ENCODE measurements around the gene MATCAP1. TPM values are rescaled to one million over a fixed set of nuclear protein-coding genes. Genes with fewer than 3 reads are reported as not detected.

MATCAP1 gene
- total and polyA plus RNA-seq, 2 of the 4 experiments (the other 2 are of a cell fraction) = 8.2 to 43.9 TPM

- TF ChIP-seq, protein P1, sequence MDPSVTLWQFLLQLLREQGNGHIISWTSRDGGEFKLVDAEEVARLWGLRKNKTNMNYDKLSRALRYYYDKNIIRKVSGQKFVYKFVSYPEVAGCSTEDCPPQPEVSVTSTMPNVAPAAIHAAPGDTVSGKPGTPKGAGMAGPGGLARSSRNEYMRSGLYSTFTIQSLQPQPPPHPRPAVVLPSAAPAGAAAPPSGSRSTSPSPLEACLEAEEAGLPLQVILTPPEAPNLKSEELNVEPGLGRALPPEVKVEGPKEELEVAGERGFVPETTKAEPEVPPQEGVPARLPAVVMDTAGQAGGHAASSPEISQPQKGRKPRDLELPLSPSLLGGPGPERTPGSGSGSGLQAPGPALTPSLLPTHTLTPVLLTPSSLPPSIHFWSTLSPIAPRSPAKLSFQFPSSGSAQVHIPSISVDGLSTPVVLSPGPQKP (IDR thresholded peaks at IDR 0.05; ENCODE audit: borderline replicate concordance, low read depth, low read length) = no peak
- TF ChIP-seq RFX5 (IDR thresholded peaks at IDR 0.05; ENCODE audit: low read depth, low read length) (no peak), MAZ (IDR thresholded peaks at IDR 0.05; ENCODE audit: borderline replicate concordance, low read depth, low read length) (peak; percentile 63)
These were observed at the start of gene MATCAP1 (continued) for GRCh38 chr16:67183627-67184452.

Measured in IMR-90 (cell line).